ENCODE results near the gene WNT10A.

GRCh38 chr2:218879776-218880101 lies 913 bp upstream of the WNT10A start:
- no peak for TF ChIP-seq CTCF (IDR thresholded peaks at IDR 0.05)
- TF ChIP-seq REST (IDR thresholded peaks at IDR 0.05; ENCODE audit: low read depth, low read length) = no peak
- no peak for TF ChIP-seq RCOR1 (IDR thresholded peaks at IDR 0.05; ENCODE audit: low read length)
- TF ChIP-seq TEAD4 (IDR thresholded peaks at IDR 0.05; ENCODE audit: borderline replicate concordance, insufficient read depth) = no peak
- TF ChIP-seq POLR2AphosphoS5 (IDR thresholded peaks at IDR 0.05; ENCODE audit: low read depth, low read length) = no peak

Data from SK-N-SH (cell line).